T-helper 17 cell (primary cell): Measurements from ENCODE around the gene IPO13. TPM values are rescaled to one million over a fixed set of nuclear protein-coding genes. Genes with fewer than 3 reads are reported as not detected.
A peak's percentile ranks its signal among the peaks of the same experiment; 100 is the strongest.

Experiments used
- ATAC-seq: fragments of 150-1000 bp; cut with Tn5 transposase; 2 replicates; pipeline ENCODE4 v1.10.0; 2021; ENCODE audit warnings: mild to moderate bottlenecking, moderate library complexity
- DNase-seq, 3 donors: peaks; one replicate each; pipeline versions ENCODE4 v3.0.0 to v3.0.0-alpha.2; 2020 to 2021
- H3K9me3 ChIP-seq: one replicate; pipeline ENCODE4 v1.7.0; 2013; ENCODE audit warnings: low read length, mild to moderate bottlenecking; ENCODE audit not compliant: control insufficient read depth, poor library complexity, severe bottlenecking
- H3K27ac Mint-ChIP-seq: one replicate; pipeline ENCODE4 v1.8.0; 2022; ENCODE audit warnings: mild to moderate bottlenecking, moderate library complexity, mixed read lengths
- H3K27me3 Mint-ChIP-seq: one replicate; pipeline ENCODE4 v1.8.0; 2022; ENCODE audit warnings: mixed read lengths
- H3K36me3 Mint-ChIP-seq: one replicate; pipeline ENCODE4 v1.8.0; 2022; ENCODE audit warnings: low read depth, mixed read lengths
- H3K4me1 Mint-ChIP-seq: one replicate; pipeline ENCODE4 v1.8.0; 2022; ENCODE audit warnings: mild to moderate bottlenecking, mixed read lengths
- H3K4me3 Mint-ChIP-seq: one replicate; pipeline ENCODE4 v1.8.0; 2022; ENCODE audit warnings: mild to moderate bottlenecking, moderate library complexity, mixed read lengths
- total RNA-seq, 4 donors: library from RNA in 2 of 4; stranded (reverse) in 2 of 4; gene quantifications; one replicate each; pipeline ENCODE4 v1.2.3 and lab custom pipeline; 2022 to 2026

The IPO13 gene
- total RNA-seq, 2 donors from 2014 or later = 10.6 to 12.5 TPM

DNA sequence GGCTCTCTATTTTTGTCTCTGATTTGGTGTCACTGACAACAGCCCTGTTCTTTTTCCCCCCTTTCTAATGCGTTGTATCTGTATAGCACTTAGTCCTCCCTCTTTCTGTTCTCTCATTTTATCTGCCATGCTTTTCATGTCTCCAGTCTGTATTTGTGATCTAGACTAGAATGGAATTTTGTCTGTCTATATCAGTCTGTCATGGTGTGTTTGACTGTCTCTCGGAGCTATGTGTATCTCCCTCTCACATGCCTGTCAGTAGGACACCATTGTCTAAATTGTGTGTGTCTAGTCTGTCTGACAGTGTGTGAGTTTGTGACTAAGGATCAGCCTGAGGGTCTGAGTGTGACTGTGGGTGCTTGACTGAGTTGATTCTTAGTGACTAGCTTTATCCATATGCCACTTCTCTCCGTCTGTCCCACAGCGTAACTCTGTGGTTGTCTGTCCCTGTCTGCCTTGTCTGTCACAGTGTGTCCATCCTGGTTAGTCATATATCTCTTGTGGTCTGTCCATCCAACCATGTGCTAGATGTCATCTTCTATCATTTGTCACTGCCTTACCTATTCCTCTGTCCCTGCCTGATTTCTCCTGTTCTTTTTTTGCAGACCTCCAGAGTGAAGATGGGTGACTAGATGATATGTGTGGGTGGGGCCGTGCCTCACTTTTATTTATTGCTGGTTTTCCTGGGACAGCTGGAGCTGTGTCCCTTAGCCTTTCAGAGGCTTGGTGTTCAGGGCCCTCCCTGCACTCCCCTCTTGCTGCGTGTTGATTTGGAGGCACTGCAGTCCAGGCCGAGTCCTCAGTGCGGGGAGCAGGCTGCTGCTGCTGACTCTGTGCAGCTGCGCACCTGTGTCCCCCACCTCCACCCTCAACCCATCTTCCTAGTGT, 30.9 kb downstream of the IPO13 start:
- H3K4me1 Mint-ChIP-seq = peaks cover 54% of the 10 kb centered on the region
- no peaks in the 10 kb centered on the region for H3K9me3 ChIP-seq
- H3K27ac Mint-ChIP-seq = peak overlapping the region; percentile 95
- ATAC-seq (no peak), DNase-seq (no peak)
- H3K36me3 Mint-ChIP-seq = peaks cover 20% of the 10 kb centered on the region
- H3K4me3 Mint-ChIP-seq = peak overlapping the region; percentile 95
- no peaks in the 10 kb centered on the region for H3K27me3 Mint-ChIP-seq

DNA sequence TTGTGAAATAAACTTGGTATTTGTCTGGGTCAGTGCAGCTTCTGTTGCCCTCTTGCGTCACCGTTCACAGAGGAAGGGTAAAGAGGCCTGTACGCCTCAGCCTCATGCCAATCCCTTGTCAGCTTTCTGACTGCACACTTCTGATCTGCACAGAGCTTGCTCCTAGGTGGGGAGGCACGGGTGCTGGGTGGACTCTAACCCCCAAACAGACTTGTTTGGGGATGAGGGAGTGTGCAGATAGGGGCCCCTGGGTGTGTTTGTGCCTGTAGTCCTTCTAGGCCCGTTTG, 31.5 kb downstream of the IPO13 start:
- Mint-ChIP-seq H3K27ac (peak overlapping the region; percentile 95), H3K27me3 (no peaks in the 10 kb centered on the region), H3K36me3 (peaks cover 21% of the 10 kb centered on the region), H3K4me1 (peaks cover 60% of the 10 kb centered on the region), H3K4me3 (peak overlapping the region; percentile 95)
- ATAC-seq = no peak
- DNase-seq = no peak
- no peaks in the 10 kb centered on the region for H3K9me3 ChIP-seq

DNA sequence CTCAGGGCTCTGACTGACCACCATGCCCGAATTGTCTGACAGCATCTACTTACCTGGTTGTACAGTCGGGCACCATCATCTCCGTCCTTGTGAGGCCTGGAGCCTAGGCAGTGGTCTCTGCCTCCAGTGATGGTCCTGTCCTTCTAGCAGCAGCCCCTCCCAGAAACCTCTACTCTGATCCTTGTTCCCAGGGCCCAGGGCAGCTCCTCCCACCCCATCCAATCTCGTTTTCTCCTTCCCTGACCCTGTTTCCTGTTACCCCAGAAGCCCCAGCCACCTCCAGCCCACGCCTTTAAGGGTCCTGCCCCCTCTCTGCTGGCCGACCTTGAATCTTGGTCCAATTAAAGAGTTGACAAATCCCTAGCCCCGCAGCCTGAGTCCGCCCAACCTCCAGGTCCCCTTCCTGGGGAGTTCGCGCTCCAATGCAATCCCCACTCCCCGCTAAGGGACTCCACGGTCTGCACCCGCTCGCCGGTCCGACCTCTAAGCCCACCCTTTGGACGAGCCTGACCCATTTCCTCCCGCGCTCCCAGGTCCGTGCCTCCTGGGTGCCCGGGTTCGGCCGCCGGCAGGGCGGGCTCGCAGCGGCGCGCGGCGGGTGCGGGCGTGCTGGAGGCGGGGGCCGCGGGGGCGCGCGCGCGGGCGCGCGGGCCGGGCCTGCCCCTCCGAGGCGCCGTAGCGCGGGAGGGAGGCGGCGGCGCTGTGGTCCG, 32.0 kb downstream of the IPO13 start, which contains the start of gene B4GALT2:
B4GALT2 (plus strand) TSS at position 660 of the 710 bp plus-strand sequence. CDS start 1,951 bp downstream, outside the sequence.
- ATAC-seq = no peak

DNA sequence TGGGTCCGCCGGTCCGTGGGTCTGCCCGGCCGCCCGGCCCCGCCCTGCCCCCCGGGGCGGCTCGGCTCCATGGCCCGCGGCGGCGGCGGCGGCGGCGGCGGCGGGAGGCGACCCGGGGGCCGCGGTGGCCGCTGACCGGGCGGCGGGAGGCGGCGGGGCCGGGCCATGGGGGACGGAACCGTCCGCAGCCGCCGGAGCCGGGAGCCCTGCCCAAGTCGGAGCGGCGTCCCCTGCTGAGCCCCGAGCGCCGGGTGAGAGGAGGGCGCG, 32.4 kb downstream of the IPO13 start:
- no peaks in the 10 kb centered on the region for H3K27me3 Mint-ChIP-seq
- H3K36me3 Mint-ChIP-seq = peaks cover 19% of the 10 kb centered on the region
- H3K4me3 Mint-ChIP-seq = no peak overlapping the region
- peaks cover 59% of the 10 kb centered on the region for H3K4me1 Mint-ChIP-seq
- no peak for DNase-seq
- ATAC-seq = no peak
- H3K27ac Mint-ChIP-seq = no peak overlapping the region
- H3K9me3 ChIP-seq = no peaks in the 10 kb centered on the region

More for the DNA sequence above, 32.0 kb downstream of the IPO13 start, which contains the start of gene B4GALT2:
- peaks cover 21% of the 10 kb centered on the region for H3K36me3 Mint-ChIP-seq
- H3K4me3 Mint-ChIP-seq = peak within 1 kb of the TSS; percentile 95
- peak; percentile 26 to 47 (median 34) for DNase-seq
- no peaks in the 10 kb centered on the region for H3K9me3 ChIP-seq
- H3K27me3 Mint-ChIP-seq = no peaks in the 10 kb centered on the region
- H3K27ac Mint-ChIP-seq = peak within 1 kb of the TSS; percentile 95
- peaks cover 62% of the 10 kb centered on the region for H3K4me1 Mint-ChIP-seq

DNA sequence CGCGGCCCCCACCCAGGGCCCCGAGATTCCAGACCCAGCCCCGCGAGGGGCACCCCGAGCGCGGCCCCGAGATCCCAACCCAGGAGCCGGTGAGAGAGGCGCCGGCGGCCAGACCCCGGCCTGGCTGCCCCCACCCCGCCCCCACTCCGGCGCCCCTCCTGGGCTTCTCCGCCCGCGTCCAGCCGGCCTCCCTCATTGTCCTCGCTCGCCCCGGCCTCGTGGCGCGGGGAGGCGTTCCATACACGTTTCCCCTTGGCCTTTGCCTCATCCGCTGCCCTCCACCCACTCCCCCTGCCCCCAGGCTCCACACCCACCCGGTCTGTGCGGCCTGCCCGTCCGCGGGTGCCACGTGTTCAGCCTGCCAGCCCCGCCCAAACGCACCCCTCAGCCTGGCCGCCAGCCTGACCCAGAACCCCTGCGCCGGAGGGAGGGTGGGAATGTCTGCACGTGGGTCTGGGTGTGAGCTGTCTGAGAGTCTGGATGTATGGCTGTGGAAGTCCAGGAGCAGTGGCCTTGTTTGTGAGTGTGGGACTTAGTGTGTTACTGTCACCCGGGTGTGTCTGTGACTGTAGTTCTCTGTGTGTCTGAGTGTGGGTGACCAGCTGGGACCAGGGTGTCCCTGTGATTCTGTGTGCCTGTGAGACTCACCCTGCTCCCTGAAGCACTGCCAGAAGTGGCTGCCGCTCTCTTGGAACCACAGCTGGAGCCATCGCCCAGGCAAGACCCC, 32.9 kb downstream of the IPO13 start:
- DNase-seq (no peak), ATAC-seq (no peak)
- no peak overlapping the region for H3K27ac Mint-ChIP-seq
- peak overlapping the region; percentile 95 for H3K4me3 Mint-ChIP-seq
- no peaks in the 10 kb centered on the region for H3K27me3 Mint-ChIP-seq
- peaks cover 17% of the 10 kb centered on the region for H3K36me3 Mint-ChIP-seq
- peaks cover 59% of the 10 kb centered on the region for H3K4me1 Mint-ChIP-seq
- no peaks in the 10 kb centered on the region for H3K9me3 ChIP-seq

DNA sequence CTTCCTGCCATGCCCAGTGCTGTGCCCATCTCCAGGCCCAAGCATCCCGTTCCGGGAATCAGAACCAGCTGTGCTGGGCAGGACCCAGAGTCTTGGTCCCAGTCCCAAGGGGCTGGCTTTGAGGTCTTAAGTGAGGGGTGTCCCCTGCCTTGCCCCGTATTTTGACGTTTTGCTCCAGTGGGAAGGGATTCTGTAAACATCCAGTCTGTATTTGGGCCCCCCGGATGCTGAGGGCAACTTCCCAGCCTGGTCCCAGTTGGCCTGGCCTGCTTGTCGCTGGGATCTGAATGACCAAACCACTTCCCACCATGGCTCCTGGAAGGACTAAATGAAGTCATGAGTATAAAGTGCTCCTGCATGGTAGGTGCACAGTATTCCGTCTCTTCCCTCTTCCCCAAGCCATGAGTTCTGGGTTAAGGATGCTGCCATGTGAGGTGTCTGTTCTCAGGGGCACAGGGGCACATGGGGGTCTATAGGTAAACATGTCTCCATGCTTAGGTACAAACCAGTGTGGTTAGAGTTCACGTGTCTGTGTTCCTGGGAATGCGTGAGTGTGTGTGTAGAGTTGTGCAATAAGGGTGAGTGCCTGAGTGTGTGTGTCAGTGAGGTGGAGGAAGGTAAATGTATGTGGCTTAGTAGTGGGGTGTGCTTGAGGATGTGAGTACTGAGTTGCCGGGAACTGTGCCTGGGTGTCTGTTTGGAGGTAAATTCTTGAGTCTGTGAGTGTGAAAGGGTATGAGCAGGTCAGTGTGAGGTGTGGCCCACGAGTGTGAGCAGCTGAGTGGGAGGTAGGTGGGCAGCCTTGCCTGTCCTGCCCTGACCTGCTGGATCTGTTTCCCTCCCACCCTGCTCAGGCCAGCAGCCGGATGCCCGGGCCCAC, 33.7 kb downstream of the IPO13 start:
- no peak for DNase-seq
- no peaks in the 10 kb centered on the region for H3K9me3 ChIP-seq
- no peak overlapping the region for H3K27ac Mint-ChIP-seq
- peaks cover 59% of the 10 kb centered on the region for H3K4me1 Mint-ChIP-seq
- H3K36me3 Mint-ChIP-seq = peaks cover 17% of the 10 kb centered on the region
- no peaks in the 10 kb centered on the region for H3K27me3 Mint-ChIP-seq
- peak overlapping the region; percentile 95 for H3K4me3 Mint-ChIP-seq
- no peak for ATAC-seq

DNA sequence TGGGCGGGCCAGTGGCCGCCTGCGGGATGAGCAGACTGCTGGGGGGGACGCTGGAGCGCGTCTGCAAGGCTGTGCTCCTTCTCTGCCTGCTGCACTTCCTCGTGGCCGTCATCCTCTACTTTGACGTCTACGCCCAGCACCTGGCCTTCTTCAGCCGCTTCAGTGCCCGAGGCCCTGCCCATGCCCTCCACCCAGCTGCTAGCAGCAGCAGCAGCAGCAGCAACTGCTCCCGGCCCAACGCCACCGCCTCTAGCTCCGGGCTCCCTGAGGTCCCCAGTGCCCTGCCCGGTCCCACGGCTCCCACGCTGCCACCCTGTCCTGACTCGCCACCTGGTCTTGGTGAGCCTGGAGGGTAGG, 34.4 kb downstream of the IPO13 start:
- H3K4me1 Mint-ChIP-seq = peaks cover 54% of the 10 kb centered on the region
- DNase-seq (no peak), ATAC-seq (no peak)
- no peaks in the 10 kb centered on the region for H3K9me3 ChIP-seq
- H3K36me3 Mint-ChIP-seq = peaks cover 17% of the 10 kb centered on the region
- peak overlapping the region; percentile 95 for H3K4me3 Mint-ChIP-seq
- H3K27ac Mint-ChIP-seq = no peak overlapping the region
- no peaks in the 10 kb centered on the region for H3K27me3 Mint-ChIP-seq

DNA sequence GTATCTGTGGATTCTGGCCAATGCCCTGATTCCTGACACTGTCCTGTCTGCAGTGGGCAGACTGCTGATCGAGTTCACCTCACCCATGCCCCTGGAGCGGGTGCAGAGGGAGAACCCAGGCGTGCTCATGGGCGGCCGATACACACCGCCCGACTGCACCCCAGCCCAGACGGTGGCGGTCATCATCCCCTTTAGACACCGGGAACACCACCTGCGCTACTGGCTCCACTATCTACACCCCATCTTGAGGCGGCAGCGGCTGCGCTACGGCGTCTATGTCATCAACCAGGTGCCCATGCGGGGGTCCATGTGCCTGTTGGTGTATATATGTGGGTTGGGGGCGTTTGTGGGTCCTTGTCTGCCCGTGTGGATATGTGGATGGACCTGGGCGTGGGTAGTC, 34.9 kb downstream of the IPO13 start:
- H3K27ac Mint-ChIP-seq = no peak overlapping the region
- no peaks in the 10 kb centered on the region for H3K9me3 ChIP-seq
- ATAC-seq (no peak), DNase-seq (no peak)
- peaks cover 49% of the 10 kb centered on the region for H3K4me1 Mint-ChIP-seq
- peaks cover 17% of the 10 kb centered on the region for H3K36me3 Mint-ChIP-seq
- H3K27me3 Mint-ChIP-seq = no peaks in the 10 kb centered on the region
- H3K4me3 Mint-ChIP-seq = no peak overlapping the region

DNA sequence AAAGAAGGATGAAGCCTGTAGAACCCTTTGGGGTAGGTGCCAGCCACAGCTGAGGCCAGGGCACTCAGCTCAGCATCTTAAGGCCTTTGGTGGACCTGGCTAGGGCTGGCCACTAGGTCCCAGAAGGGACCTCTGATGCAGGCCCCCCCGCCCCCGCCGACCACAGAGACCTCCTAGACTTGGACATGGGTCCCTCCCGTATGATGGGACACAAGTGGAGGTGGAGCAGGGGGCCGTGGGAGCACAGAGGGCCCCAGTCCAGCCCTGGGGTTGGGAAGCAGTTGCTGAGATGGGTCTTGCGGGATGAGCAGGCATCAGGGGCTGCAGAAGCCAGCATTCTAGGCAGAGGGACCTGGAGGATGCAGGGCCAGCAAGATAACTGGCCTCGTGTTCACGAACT, 35.5 kb downstream of the IPO13 start:
- no peaks in the 10 kb centered on the region for H3K9me3 ChIP-seq
- Mint-ChIP-seq H3K36me3 (peaks cover 12% of the 10 kb centered on the region), H3K27me3 (no peaks in the 10 kb centered on the region), H3K4me3 (no peak overlapping the region), H3K27ac (no peak overlapping the region), H3K4me1 (peaks cover 44% of the 10 kb centered on the region)
- DNase-seq (no peak), ATAC-seq (no peak)

DNA sequence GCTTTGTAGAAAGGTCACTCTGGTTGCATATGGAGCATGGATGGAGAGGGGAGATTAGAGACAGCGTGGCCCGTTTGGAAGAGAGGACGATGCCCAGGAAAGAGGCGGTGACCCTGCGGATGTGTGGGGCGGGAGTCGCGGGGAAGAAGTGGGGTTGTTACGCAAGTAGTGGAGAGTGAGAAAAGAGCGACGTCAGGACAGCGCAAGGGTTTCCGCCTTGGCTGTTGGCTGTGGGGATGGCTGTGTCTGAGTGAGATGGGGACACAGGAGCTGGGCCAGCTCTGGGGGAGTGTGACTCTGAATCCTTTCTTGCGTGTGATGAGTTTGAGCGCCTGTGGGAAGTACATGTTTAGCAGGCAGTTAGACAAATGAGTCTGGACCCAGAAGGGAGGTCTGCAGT, 36.1 kb downstream of the IPO13 start:
- no peaks in the 10 kb centered on the region for H3K9me3 ChIP-seq
- Mint-ChIP-seq H3K27ac (no peak overlapping the region), H3K4me3 (no peak overlapping the region), H3K27me3 (no peaks in the 10 kb centered on the region), H3K4me1 (peaks cover 38% of the 10 kb centered on the region), H3K36me3 (peaks cover 6% of the 10 kb centered on the region)
- no peak for DNase-seq
- no peak for ATAC-seq

DNA sequence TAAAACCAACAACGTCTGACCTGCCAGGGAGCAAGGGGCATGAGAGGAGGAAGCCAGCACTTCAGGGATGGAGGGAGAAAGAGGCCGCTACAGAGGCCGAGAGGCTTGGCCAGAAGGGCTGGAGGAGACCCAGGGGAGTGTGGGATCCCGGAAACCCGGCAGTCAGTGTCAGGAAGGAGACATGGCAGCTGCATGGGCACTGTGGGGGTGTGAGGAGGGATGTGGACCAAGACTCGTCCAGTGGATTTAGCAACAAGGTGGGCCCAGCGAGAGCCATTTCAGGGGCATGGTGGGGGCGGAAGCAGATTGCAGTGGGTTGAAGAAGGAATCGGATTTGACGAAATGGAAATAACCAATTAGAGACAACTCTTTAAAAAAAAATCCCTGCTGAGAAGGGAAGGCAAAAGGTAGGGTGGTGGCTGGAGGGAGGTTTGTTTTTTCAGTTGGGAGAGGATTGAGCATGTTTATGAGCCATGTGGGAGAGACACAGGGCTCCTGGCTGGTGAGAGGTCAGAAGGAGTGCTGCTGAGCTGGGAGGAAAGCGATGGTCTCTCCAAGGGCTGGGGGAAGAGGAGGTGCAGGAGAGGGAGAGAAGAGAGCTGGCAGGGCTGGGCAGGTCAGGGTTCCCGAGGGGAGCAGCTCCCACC, 36.6 kb downstream of the IPO13 start:
- Mint-ChIP-seq H3K27ac (peak overlapping the region; percentile 63), H3K4me1 (peaks cover 33% of the 10 kb centered on the region), H3K4me3 (no peak overlapping the region), H3K36me3 (peaks cover 4% of the 10 kb centered on the region), H3K27me3 (no peaks in the 10 kb centered on the region)
- DNase-seq (no peak), ATAC-seq (no peak)
- no peaks in the 10 kb centered on the region for H3K9me3 ChIP-seq

DNA sequence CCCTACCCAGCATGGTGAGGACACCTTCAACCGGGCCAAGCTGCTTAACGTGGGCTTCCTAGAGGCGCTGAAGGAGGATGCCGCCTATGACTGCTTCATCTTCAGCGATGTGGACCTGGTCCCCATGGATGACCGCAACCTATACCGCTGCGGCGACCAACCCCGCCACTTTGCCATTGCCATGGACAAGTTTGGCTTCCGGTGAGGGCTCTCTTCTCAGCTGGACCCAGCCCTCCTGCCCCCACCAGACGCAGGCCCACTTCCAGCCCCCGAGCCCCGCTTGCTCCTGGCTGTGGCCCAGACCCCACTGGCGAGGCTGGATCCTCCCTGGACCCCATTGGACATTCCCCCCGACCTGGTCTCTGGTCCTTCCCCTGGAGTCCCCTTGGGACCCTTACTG, 38.1 kb downstream of the IPO13 start:
- Mint-ChIP-seq H3K27ac (no peak overlapping the region), H3K4me1 (peaks cover 28% of the 10 kb centered on the region), H3K27me3 (no peaks in the 10 kb centered on the region), H3K4me3 (no peak overlapping the region), H3K36me3 (peaks cover 4% of the 10 kb centered on the region)
- ATAC-seq (no peak), DNase-seq (no peak)
- H3K9me3 ChIP-seq = no peaks in the 10 kb centered on the region
